ENCODE results near the gene CRELD2.

DNA sequence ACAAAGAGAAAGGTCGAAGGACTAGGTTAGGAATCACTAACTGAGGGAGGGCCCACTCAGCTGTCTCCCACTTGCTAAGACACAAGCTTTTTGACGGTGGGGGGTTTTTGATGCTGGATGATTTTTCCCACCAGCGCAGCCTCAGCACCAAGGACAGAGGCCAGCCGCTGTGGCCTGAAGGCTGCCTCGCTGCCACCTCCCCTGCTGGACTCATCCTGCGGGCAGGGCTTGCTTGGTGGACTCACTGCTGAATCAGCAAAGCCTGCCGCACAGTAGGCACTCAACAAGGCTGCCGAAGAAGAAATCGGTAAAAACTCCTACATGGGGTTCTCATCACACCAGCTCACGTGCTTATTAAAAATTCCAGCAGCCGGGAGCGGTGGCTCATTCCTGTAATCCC, 2.8 kb upstream of the CRELD2 start:
- no peak for TF ChIP-seq HDGF (IDR thresholded peaks at IDR 0.05; ENCODE audit: borderline replicate concordance)
- TF ChIP-seq FOXK2 (IDR thresholded peaks at IDR 0.05), result no peak
- TF ChIP-seq ARNT (IDR thresholded peaks at IDR 0.05), result no peak
